HEK293 (cell line): ENCODE data around the gene FXYD5.

Experiments
- CTCF ChIA-PET: fragments of 350-600 bp; formaldehyde crosslinking; extraction: SDS; loops from one replicate; lab custom pipeline; 2021; ENCODE audit warnings: antibody characterized with exemption; lab: Yijun Ruan, JAX
- POLR2A ChIA-PET: fragments of 300-600 bp; formaldehyde crosslinking; extraction: SDS; loops from one replicate; lab custom pipeline; 2020; ENCODE audit warnings: antibody characterized with exemption, inconsistent platforms; lab: Yijun Ruan, JAX
- H3K27ac ChIP-seq: fragments of 200-500 bp; sonication (Bioruptor generic); 2 replicates; pipeline ENCODE4 v1.5.1; 2014; ENCODE audit warnings: low read depth, low read length, control low read depth, inconsistent platforms; ENCODE audit errors: extremely low read depth
- H3K36me3 ChIP-seq, 2 experiments: fragments of 200-500 bp in 1 of 2; sonication (Bioruptor generic) in 1 of 2; 1 replicate in 1 of 2; 2 replicates in 1 of 2; pipeline ENCODE4 v1.5.1; 2014 to 2017; ENCODE audit warnings: inconsistent platforms in 2 of 2, low read length in 2 of 2; ENCODE audit not compliant: control insufficient read depth in 2 of 2, insufficient read depth in 1 of 2
- H3K4me1 ChIP-seq: fragments of 200-500 bp; sonication (Bioruptor generic); 2 replicates; pipeline ENCODE4 v1.5.1; 2014; ENCODE audit warnings: mild to moderate bottlenecking, low read length, inconsistent platforms; ENCODE audit not compliant: control insufficient read depth, insufficient read depth
- H3K4me3 ChIP-seq: 2 replicates; pipeline ENCODE4 v1.5.1; 2011; ENCODE audit warnings: low read depth, mild to moderate bottlenecking, control low read depth, low read length, moderate library complexity
- H3K9me3 ChIP-seq: fragments of 200-500 bp; sonication (Bioruptor generic); 2 replicates; pipeline ENCODE4 v1.5.1; 2014; ENCODE audit warnings: low read depth, low read length, inconsistent platforms; ENCODE audit not compliant: control insufficient read depth, insufficient read depth
- EGR2 ChIP-seq: fragments of 450-650 bp; formaldehyde crosslinking; IDR thresholded peaks from 2 replicates; pipeline ENCODE4 v1.5.1; 2016; ENCODE audit warnings: low read depth, missing biosample characterization, missing genetic modification characterization
- GLI4 ChIP-seq: fragments of 450-650 bp; formaldehyde crosslinking; IDR thresholded peaks from 2 replicates; pipeline ENCODE4 v1.5.1; 2016; ENCODE audit warnings: missing biosample characterization, missing genetic modification characterization
- HOXA7 ChIP-seq: sonication (generic); formaldehyde crosslinking; IDR thresholded peaks from 2 replicates; pipeline ENCODE4 v1.8.1; 2022; ENCODE audit warnings: missing genetic modification reagents, borderline replicate concordance
- KLF8 ChIP-seq: fragments of 450-650 bp; formaldehyde crosslinking; IDR thresholded peaks from 2 replicates; pipeline ENCODE4 v1.5.1; 2016; ENCODE audit warnings: missing biosample characterization, missing genetic modification characterization
- SCRT2 ChIP-seq: fragments of 450-650 bp; formaldehyde crosslinking; IDR thresholded peaks from 2 replicates; pipeline ENCODE4 v1.5.1; 2016; ENCODE audit warnings: missing biosample characterization, missing genetic modification characterization
- ZBTB8A ChIP-seq: fragments of 450-650 bp; formaldehyde crosslinking; IDR thresholded peaks from 2 replicates; pipeline ENCODE4 v1.5.1; 2016; ENCODE audit warnings: missing biosample characterization, missing genetic modification characterization
- ZEB2 ChIP-seq: fragments of 450-650 bp; formaldehyde crosslinking; IDR thresholded peaks from 2 replicates; pipeline ENCODE4 v1.5.1; 2016; ENCODE audit warnings: missing biosample characterization, missing genetic modification characterization
- ZFHX2 ChIP-seq: fragments of 450-650 bp; formaldehyde crosslinking; conservative IDR thresholded peaks from 2 replicates; pipeline ENCODE4 v1.5.1; 2016; ENCODE audit warnings: missing biosample characterization, missing genetic modification characterization
- ZNF157 ChIP-seq: fragments of 450-650 bp; formaldehyde crosslinking; IDR thresholded peaks from 2 replicates; pipeline ENCODE4 v1.5.1; 2016; ENCODE audit warnings: missing biosample characterization, missing genetic modification characterization
- ZNF24 ChIP-seq: fragments of 450-650 bp; formaldehyde crosslinking; IDR thresholded peaks from 2 replicates; pipeline ENCODE4 v1.5.1; 2016; ENCODE audit warnings: missing biosample characterization, missing genetic modification characterization
- ZNF521 ChIP-seq: fragments of 450-650 bp; formaldehyde crosslinking; IDR thresholded peaks from 2 replicates; pipeline ENCODE4 v1.5.1; 2017; ENCODE audit warnings: missing biosample characterization, mild to moderate bottlenecking, missing genetic modification characterization
- ZNF600 ChIP-seq: fragments of 450-650 bp; formaldehyde crosslinking; IDR thresholded peaks from 2 replicates; pipeline ENCODE4 v1.5.1; 2016; ENCODE audit warnings: missing biosample characterization, missing genetic modification characterization
- ZNF621 ChIP-seq: fragments of 450-650 bp; formaldehyde crosslinking; IDR thresholded peaks from 2 replicates; pipeline ENCODE4 v1.5.1; 2017; ENCODE audit warnings: missing biosample characterization, missing genetic modification characterization
- ZNF664 ChIP-seq: fragments of 450-650 bp; formaldehyde crosslinking; IDR thresholded peaks from 2 replicates; pipeline ENCODE4 v1.5.1; 2016; ENCODE audit warnings: missing biosample characterization, missing genetic modification characterization
- ZNF777 ChIP-seq: fragments of 450-650 bp; formaldehyde crosslinking; IDR thresholded peaks from 2 replicates; pipeline ENCODE4 v1.5.1; 2017; ENCODE audit warnings: missing biosample characterization, missing genetic modification characterization, borderline replicate concordance
- TF ChIP-seq, protein P1 (sequence below): fragments of 450-650 bp; formaldehyde crosslinking; IDR thresholded peaks from 2 replicates; pipeline ENCODE4 v1.5.1; 2016; ENCODE audit warnings: missing biosample characterization, missing genetic modification characterization
- TF ChIP-seq, protein P2 (sequence below): fragments of 450-650 bp; formaldehyde crosslinking; IDR thresholded peaks from 2 replicates; pipeline ENCODE4 v1.5.1; 2016; ENCODE audit warnings: missing biosample characterization, missing genetic modification characterization
- TF ChIP-seq, protein P3 (sequence below): fragments of 450-650 bp; IDR thresholded peaks from 2 replicates; pipeline ENCODE4 v1.5.1; 2018; ENCODE audit warnings: missing biosample characterization, missing genetic modification characterization
- TF ChIP-seq, protein P4 (sequence below): fragments of 450-650 bp; formaldehyde crosslinking; IDR thresholded peaks from 2 replicates; pipeline ENCODE4 v1.5.1; 2017; ENCODE audit warnings: missing biosample characterization, missing genetic modification characterization
- TF ChIP-seq, protein P5 (sequence below): fragments of 450-650 bp; formaldehyde crosslinking; IDR thresholded peaks from 2 replicates; pipeline ENCODE4 v1.5.1; 2016; ENCODE audit warnings: missing biosample characterization, missing genetic modification characterization
- TF ChIP-seq, protein P6 (sequence below): fragments of 450-650 bp; formaldehyde crosslinking; IDR thresholded peaks from 2 replicates; pipeline ENCODE4; 2016; ENCODE audit warnings: missing biosample characterization, missing genetic modification characterization

Gene FXYD5

DNA sequence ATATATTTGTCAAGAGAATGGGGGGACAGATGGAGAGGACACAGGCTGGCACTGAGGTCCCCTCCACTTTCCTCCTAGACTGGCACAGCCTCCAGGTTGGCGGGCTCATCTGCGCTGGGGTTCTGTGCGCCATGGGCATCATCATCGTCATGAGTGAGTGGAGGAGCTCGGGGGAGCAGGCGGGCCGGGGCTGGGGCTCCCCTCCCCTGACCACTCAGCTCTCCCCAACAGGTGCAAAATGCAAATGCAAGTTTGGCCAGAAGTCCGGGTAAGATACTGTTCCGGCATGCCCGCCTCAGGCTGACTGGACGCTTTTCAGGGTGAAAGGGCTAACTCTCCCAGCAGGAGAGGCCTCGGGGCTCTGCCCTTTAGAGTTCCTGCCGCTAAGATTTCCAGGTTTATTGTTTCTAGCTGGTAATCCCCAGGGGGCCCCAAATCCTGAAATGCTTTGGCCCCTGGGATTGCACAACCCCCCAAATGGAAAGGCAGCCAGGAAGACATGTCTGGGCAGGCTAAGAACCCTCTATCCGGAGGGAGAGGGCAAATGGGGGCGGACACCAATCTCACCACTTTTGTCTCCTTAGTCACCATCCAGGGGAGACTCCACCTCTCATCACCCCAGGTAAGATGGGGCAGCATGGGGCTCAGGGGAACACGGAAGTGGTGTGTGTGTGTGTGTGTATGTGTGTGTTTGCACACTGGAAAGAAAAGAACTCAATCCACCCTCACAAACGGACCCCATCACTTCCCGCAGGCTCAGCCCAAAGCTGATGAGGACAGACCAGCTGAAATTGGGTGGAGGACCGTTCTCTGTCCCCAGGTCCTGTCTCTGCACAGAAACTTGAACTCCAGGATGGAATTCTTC, 31.6 kb upstream of the FXYD5 start (continued):
- TF ChIP-seq ZNF600 (no peak; the same call in 1 of the 2 replicates), KLF8 (tag by site-specific recombination) (no peak), ZNF24 (tag by site-specific recombination) (peak; percentile 61; the same call in 1 of the 2 replicates), ZNF521 (tag by site-specific recombination) (no peak), GLI4 (no peak)
- TF ChIP-seq, protein P1, sequence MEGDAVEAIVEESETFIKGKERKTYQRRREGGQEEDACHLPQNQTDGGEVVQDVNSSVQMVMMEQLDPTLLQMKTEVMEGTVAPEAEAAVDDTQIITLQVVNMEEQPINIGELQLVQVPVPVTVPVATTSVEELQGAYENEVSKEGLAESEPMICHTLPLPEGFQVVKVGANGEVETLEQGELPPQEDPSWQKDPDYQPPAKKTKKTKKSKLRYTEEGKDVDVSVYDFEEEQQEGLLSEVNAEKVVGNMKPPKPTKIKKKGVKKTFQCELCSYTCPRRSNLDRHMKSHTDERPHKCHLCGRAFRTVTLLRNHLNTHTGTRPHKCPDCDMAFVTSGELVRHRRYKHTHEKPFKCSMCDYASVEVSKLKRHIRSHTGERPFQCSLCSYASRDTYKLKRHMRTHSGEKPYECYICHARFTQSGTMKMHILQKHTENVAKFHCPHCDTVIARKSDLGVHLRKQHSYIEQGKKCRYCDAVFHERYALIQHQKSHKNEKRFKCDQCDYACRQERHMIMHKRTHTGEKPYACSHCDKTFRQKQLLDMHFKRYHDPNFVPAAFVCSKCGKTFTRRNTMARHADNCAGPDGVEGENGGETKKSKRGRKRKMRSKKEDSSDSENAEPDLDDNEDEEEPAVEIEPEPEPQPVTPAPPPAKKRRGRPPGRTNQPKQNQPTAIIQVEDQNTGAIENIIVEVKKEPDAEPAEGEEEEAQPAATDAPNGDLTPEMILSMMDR (tag by site-specific recombination), result no peak

DNA sequence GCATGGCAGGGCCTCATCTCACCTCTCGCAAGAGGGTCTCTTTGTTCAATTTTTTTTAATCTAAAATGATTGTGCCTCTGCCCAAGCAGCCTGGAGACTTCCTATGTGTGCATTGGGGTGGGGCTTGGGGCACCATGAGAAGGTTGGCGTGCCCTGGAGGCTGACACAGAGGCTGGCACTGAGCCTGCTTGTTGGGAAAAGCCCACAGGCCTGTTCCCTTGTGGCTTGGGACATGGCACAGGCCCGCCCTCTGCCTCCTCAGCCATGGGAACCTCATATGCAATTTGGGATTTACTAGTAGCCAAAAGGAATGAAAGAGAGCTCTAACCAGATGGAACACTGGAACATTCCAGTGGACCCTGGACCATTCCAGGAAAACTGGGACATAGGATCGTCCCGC, 31.0 kb upstream of the FXYD5 start:
- CTCF ChIA-PET, result interaction anchor here (0.6 to 4.8 kb wide), 7 partner anchors 9 to 165 kb away, joined by 3 to 67 read pairs (median 6); partner anchors contain the start of genes FXYD3, FXYD7 and LGI4
- POLR2A ChIA-PET, result interaction anchor here (1.2 to 1.3 kb wide), 2 partner anchors 17 to 22 kb away, joined by 3 to 8 read pairs; no protein-coding TSS in a partner anchor
- H3K27ac ChIP-seq, result no peak overlapping the region; the same call in 1 of the 2 replicates
- no peaks in the 10 kb centered on the region for H3K36me3 ChIP-seq
- no peaks in the 10 kb centered on the region for H3K9me3 ChIP-seq
- TF ChIP-seq, protein P2, sequence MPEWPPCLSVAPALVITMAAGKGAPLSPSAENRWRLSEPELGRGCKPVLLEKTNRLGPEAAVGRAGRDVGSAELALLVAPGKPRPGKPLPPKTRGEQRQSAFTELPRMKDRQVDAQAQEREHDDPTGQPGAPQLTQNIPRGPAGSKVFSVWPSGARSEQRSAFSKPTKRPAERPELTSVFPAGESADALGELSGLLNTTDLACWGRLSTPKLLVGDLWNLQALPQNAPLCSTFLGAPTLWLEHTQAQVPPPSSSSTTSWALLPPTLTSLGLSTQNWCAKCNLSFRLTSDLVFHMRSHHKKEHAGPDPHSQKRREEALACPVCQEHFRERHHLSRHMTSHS, result 0 out of 2 replicates have a peak, but pooled peaks have one; percentile 6
- TF ChIP-seq EGR2 (tag by site-specific recombination) (no peak), ZEB2 (no peak), HOXA7 (CRISPR knock-in tag) (0 out of 2 replicates have a peak, but pooled peaks have one; percentile 72), SCRT2 (tag by site-specific recombination) (no peak), ZNF664 (no peak), ZNF157 (0 out of 2 replicates have a peak, but pooled peaks have one; percentile 8), ZNF621 (tag by site-specific recombination) (no peak), ZBTB8A (tag by site-specific recombination) (no peak)
- TF ChIP-seq, protein P3, sequence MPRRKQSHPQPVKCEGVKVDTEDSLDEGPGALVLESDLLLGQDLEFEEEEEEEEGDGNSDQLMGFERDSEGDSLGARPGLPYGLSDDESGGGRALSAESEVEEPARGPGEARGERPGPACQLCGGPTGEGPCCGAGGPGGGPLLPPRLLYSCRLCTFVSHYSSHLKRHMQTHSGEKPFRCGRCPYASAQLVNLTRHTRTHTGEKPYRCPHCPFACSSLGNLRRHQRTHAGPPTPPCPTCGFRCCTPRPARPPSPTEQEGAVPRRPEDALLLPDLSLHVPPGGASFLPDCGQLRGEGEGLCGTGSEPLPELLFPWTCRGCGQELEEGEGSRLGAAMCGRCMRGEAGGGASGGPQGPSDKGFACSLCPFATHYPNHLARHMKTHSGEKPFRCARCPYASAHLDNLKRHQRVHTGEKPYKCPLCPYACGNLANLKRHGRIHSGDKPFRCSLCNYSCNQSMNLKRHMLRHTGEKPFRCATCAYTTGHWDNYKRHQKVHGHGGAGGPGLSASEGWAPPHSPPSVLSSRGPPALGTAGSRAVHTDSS (tag by site-specific recombination), result no peak
- H3K4me1 ChIP-seq, result peaks cover 10% of the 10 kb centered on the region
- no peak overlapping the region for H3K4me3 ChIP-seq

DNA sequence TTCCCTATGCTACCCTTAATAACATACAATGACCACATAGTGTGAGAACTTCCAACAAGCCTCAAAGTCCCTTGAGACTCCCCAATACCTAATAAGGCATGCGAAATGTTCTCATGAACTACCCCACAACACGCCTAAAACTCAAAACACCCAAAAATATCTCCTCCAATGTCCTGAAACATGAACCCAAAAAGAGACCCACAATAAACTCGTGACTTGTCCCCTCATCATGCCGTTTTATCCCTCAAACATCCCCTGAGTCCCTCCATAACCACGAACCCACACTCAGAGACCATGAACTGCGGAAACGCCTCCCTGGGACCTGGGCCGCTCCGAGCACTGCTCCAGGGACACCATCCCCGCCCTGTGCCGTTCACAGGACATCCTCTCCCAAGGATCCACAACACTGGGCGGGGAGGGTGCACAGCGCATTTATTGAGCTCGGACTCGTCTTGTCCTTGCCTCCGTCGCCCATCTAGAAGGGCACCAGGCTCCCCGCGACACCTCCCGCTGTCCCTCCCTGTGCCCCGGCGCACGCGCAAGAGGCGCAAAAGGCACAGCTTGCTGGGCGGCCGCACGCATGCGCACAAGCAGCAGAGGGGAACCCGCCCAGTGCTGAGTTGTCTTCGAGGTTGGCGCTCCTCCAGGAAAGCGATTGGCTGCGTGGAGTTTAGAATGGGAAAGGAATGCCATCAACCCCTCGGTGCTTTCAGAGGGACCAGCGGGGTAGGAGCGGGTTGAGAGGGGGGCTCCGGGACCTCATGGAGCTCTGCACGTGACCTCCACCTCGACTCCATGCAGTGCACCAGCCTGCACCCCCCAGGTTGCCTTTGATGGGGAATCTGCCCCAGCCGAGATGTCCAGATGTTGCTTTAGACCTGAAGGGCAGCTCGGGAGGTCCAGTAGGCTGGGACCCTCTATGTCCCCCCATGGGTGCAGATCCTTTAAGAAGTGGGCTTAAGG, 30.2 kb upstream of the FXYD5 start:
- H3K4me1 ChIP-seq, result peaks cover 10% of the 10 kb centered on the region
- H3K36me3 ChIP-seq, result no peaks in the 10 kb centered on the region
- H3K4me3 ChIP-seq, result peak overlapping the region; percentile 40
- POLR2A ChIA-PET, result interaction anchor here (0.6 to 1.3 kb wide), 14 partner anchors 10 to 197 kb away, joined by 3 to 21 read pairs (median 4); partner anchors contain the start of genes GRAMD1A, LGI4 and ZNF30
- peak overlapping the region; percentile 7; the same call in 1 of the 2 replicates for H3K27ac ChIP-seq
- CTCF ChIA-PET, result interaction anchor here (0.5 to 4.8 kb wide), 9 partner anchors 9 to 153 kb away, joined by 3 to 67 read pairs (median 6); partner anchors contain the start of genes FXYD3, FXYD7 and LGI4
- no peaks in the 10 kb centered on the region for H3K9me3 ChIP-seq
- TF ChIP-seq ZNF777 (tag by site-specific recombination), result 0 out of 2 replicates have a peak, but pooled peaks have one; percentile 79
- TF ChIP-seq, protein P4, sequence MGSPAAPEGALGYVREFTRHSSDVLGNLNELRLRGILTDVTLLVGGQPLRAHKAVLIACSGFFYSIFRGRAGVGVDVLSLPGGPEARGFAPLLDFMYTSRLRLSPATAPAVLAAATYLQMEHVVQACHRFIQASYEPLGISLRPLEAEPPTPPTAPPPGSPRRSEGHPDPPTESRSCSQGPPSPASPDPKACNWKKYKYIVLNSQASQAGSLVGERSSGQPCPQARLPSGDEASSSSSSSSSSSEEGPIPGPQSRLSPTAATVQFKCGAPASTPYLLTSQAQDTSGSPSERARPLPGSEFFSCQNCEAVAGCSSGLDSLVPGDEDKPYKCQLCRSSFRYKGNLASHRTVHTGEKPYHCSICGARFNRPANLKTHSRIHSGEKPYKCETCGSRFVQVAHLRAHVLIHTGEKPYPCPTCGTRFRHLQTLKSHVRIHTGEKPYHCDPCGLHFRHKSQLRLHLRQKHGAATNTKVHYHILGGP (tag by site-specific recombination), result peak; percentile 18; the same call in 1 of the 2 replicates
- TF ChIP-seq, protein P5, sequence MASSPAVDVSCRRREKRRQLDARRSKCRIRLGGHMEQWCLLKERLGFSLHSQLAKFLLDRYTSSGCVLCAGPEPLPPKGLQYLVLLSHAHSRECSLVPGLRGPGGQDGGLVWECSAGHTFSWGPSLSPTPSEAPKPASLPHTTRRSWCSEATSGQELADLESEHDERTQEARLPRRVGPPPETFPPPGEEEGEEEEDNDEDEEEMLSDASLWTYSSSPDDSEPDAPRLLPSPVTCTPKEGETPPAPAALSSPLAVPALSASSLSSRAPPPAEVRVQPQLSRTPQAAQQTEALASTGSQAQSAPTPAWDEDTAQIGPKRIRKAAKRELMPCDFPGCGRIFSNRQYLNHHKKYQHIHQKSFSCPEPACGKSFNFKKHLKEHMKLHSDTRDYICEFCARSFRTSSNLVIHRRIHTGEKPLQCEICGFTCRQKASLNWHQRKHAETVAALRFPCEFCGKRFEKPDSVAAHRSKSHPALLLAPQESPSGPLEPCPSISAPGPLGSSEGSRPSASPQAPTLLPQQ (tag by site-specific recombination), result 0 out of 2 replicates have a peak, but pooled peaks have one; percentile 33
- TF ChIP-seq ZFHX2 (tag by site-specific recombination), result no peak
- peak; percentile 92 for TF ChIP-seq ZNF600
- TF ChIP-seq, protein P6, sequence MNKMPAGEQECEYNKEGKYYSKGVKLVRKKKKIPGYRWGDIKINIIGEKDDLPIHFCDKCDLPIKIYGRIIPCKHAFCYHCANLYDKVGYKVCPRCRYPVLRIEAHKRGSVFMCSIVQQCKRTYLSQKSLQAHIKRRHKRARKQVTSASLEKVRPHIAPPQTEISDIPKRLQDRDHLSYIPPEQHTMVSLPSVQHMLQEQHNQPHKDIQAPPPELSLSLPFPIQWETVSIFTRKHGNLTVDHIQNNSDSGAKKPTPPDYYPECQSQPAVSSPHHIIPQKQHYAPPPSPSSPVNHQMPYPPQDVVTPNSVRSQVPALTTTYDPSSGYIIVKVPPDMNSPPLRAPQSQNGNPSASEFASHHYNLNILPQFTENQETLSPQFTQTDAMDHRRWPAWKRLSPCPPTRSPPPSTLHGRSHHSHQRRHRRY (tag by site-specific recombination), result 0 out of 2 replicates have a peak, but pooled peaks have one; percentile 47
